Endothelial cell of umbilical vein (primary cell): ENCODE data around the gene MRGPRF. TPM values are rescaled to one million over a fixed set of nuclear protein-coding genes. Genes with fewer than 3 reads are reported as not detected.

ENCODE experiments used
- BruUV-seq: library from RNA; stranded (reverse); fragments of 400-500 nt; replicated peaks from 2 replicates; lab custom pipeline; 2021; lab: Mats Ljungman, UMichigan
- CTCF ChIA-PET: fragments of 300-600, 350-600 bp; sonication (Branson Sonifier 250); formaldehyde crosslinking; loops from one replicate; lab custom pipeline; 2021; ENCODE audit warnings: antibody characterized with exemption, inconsistent platforms; lab: Charles Lee
- POLR2A ChIA-PET: fragments of 300-600, 350-600 bp; sonication (Branson Sonifier 250); formaldehyde crosslinking; loops from one replicate; lab custom pipeline; 2021; ENCODE audit warnings: antibody characterized with exemption, inconsistent platforms; lab: Charles Lee
- DNase-seq: peaks from one replicate; pipeline ENCODE4 v3.0.0-alpha.2; 2011; ENCODE audit warnings: low read depth, low spot score
- FAIRE-seq: peaks from 2 replicates; lab custom pipeline; 2011; peaks lifted over from hg19 to GRCh38; lab: Jason Lieb, UNC
- H2AFZ ChIP-seq: 2 replicates; pipeline ENCODE4 v1.6.0; 2012; ENCODE audit warnings: low read depth, low read length, control low read depth, inconsistent platforms
- H3K27ac ChIP-seq: 2 replicates; pipeline ENCODE4 v1.5.1; 2011; ENCODE audit warnings: low read depth, mild to moderate bottlenecking, control low read depth, low read length, moderate library complexity; ENCODE audit not compliant: insufficient read depth
- H3K27me3 ChIP-seq, 2 experiments: 2 replicates each; pipeline versions ENCODE4 v1.6.0 to v1.6.1; 2011; ENCODE audit warnings: low read length in 2 of 2, mixed read lengths in 1 of 2; ENCODE audit not compliant: control insufficient read depth in 2 of 2, insufficient read depth in 2 of 2
- H3K36me3 ChIP-seq, 2 experiments: 2 replicates in 1 of 2; 3 replicates in 1 of 2; pipeline ENCODE4 v1.5.1; 2011; ENCODE audit warnings: low read length in 2 of 2, mild to moderate bottlenecking in 1 of 2, moderate library complexity in 1 of 2; ENCODE audit not compliant: control insufficient read depth in 2 of 2, insufficient read depth in 2 of 2; ENCODE audit errors: extremely low read depth in 1 of 2
- H3K4me1 ChIP-seq: 3 replicates; pipeline ENCODE4 v1.5.1; 2011; ENCODE audit warnings: mild to moderate bottlenecking, low read length; ENCODE audit not compliant: control insufficient read depth, insufficient read depth; ENCODE audit errors: extremely low read depth
- H3K4me2 ChIP-seq: 2 replicates; pipeline ENCODE4 v1.6.1; 2011; ENCODE audit warnings: low read length, control low read depth, mixed read lengths; ENCODE audit not compliant: insufficient read depth
- H3K4me3 ChIP-seq, 3 experiments: fragments of 200-600 bp in 1 of 3; sonication (generic), shearing (Covaris generic) in 1 of 3; replicated peaks in 1 of 3; 2 replicates each; pipeline ENCODE4 v1.5.1; 2011 to 2016; ENCODE audit warnings: control low read depth in 3 of 3, low read length in 3 of 3, mild to moderate bottlenecking in 2 of 3, inconsistent platforms in 1 of 3, low read depth in 1 of 3, moderate library complexity in 1 of 3; ENCODE audit not compliant: insufficient read depth in 1 of 3
- H3K79me2 ChIP-seq: 2 replicates; pipeline ENCODE4 v1.6.0; 2012; ENCODE audit warnings: low read length, inconsistent platforms; ENCODE audit not compliant: control insufficient read depth, insufficient read depth
- H3K9ac ChIP-seq: replicated peaks from 2 replicates; pipeline ENCODE3; 2011; ENCODE audit warnings: low read length, control low read depth; ENCODE audit not compliant: insufficient read depth; ENCODE audit errors: extremely low read depth
- H3K9me1 ChIP-seq: replicated peaks from 3 replicates; pipeline ENCODE4 v1.6.0; 2011; ENCODE audit warnings: mild to moderate bottlenecking, low read length; ENCODE audit not compliant: control insufficient read depth, insufficient read depth; ENCODE audit errors: extremely low read depth
- H3K9me3 ChIP-seq: replicated peaks from 2 replicates; pipeline ENCODE4 v1.5.1; 2012; ENCODE audit warnings: low read length, inconsistent platforms; ENCODE audit not compliant: control insufficient read depth, insufficient read depth
- H4K20me1 ChIP-seq: replicated peaks from 2 replicates; pipeline ENCODE3; 2011; ENCODE audit warnings: mild to moderate bottlenecking, low read length; ENCODE audit not compliant: control insufficient read depth, insufficient read depth; ENCODE audit errors: extremely low read depth
- EZH2 ChIP-seq: IDR thresholded peaks from 2 replicates; pipeline ENCODE4 v1.6.1; 2012; ENCODE audit warnings: borderline replicate concordance, low read depth, mild to moderate bottlenecking, moderate library complexity, low read length, inconsistent platforms; ENCODE audit not compliant: severe bottlenecking
- FOS ChIP-seq: IDR thresholded peaks from 2 replicates; pipeline ENCODE4 v1.6.1; 2011; ENCODE audit warnings: mild to moderate bottlenecking, low read length, moderate library complexity, borderline replicate concordance; ENCODE audit not compliant: insufficient read depth
- GATA2 ChIP-seq: IDR thresholded peaks from 2 replicates; pipeline ENCODE4 v1.7.0; 2011; ENCODE audit warnings: low read depth, mild to moderate bottlenecking, moderate library complexity, mixed read lengths, low read length; ENCODE audit not compliant: insufficient read length, insufficient read depth
- JUN ChIP-seq: IDR thresholded peaks from 2 replicates; pipeline ENCODE4 v1.6.1; 2011; ENCODE audit warnings: borderline replicate concordance, low read depth; ENCODE audit not compliant: insufficient read length, insufficient read depth
- MYC ChIP-seq: IDR thresholded peaks from one replicate; pipeline ENCODE4 v1.6.1; 2011; ENCODE audit warnings: mild to moderate bottlenecking, low read depth, low read length
- POLR2A ChIP-seq: IDR thresholded peaks from 2 replicates; pipeline ENCODE4 v1.6.1; 2012; ENCODE audit warnings: low read depth, mild to moderate bottlenecking, control low read depth, low read length
- POLR2AphosphoS5 ChIP-seq: IDR thresholded peaks from 2 replicates; pipeline ENCODE4 v1.6.1; 2012; ENCODE audit warnings: low read depth, mild to moderate bottlenecking, control low read depth, low read length, moderate library complexity; ENCODE audit not compliant: insufficient read depth
- dilution Hi-C: fragments of 300-500 bp; cut with MboI; formaldehyde crosslinking; loops from one replicate; pipeline ENCODE4 v1.15.0; 2019; ENCODE audit warnings: low sequenced_read_pairs; ENCODE audit not compliant: extremely low pct_ligation_motif_present
- intact Hi-C: fragments of 100-400 bp; cut with micrococcal nuclease; formaldehyde crosslinking; loops from one replicate; pipeline ENCODE4 v1.10.0; 2022
- polyA plus RNA-seq, 4 experiments: library from polyadenylated mRNA; depleted of rRNA in 3 of 4; stranded (reverse) in 3 of 4; unstranded in 1 of 4; fragments of >200 nt; gene quantifications; 2 replicates each; pipeline versions ENCODE4 v1.2.1 to v1.2.3, GENCODE V29; 2011 to 2012; ENCODE audit warnings: missing spikeins in 1 of 4
- total RNA-seq: library from RNA; stranded (reverse); gene quantifications from 2 replicates; pipeline ENCODE4 v1.2.3, GENCODE V29; 2021
- TF ChIP-seq, protein P1 (sequence below): IDR thresholded peaks from 2 replicates; pipeline ENCODE4 v1.6.1; 2011; ENCODE audit not compliant: insufficient read depth, insufficient read length
- TF ChIP-seq, protein P2 (sequence below), 2 donors: IDR thresholded peaks; 1 replicate in 1 of 2; 2 replicates in 1 of 2; pipeline ENCODE4 v1.5.1; 2011; ENCODE audit warnings: low read length in 2 of 2, mild to moderate bottlenecking in 2 of 2, moderate library complexity in 2 of 2, control low read depth in 1 of 2, inconsistent platforms in 1 of 2, low read depth in 1 of 2; ENCODE audit not compliant: insufficient read depth in 1 of 2; ENCODE audit errors: extremely low read depth in 1 of 2

The MRGPRF gene
- total and polyA plus RNA-seq, 2 donors (not counting 3 experiments of a cell fraction or from before 2014, with no cell fraction given) = not detected

DNA sequence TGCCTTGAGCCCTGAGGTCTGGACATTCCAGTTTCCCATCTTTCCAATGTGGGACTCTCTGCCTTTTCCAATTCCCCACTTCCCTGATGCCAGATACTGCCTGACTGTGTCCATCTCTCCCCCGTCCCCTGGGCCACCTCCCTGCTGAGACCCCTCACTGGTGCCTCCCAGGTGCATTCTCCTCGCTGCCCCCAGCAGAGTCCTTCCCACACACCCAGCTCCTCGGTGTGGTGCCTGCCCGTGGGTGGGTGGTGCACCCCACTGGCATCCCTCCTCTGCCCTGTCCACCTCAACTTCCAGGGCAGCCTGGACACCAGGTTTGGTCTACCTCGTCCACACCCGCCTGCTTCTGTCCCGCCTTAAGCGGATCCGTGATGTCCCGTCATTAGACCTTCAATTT lies 4.9 kb upstream of the MRGPRF start:
- Histone ChIP-seq H3K27ac (no peak overlapping the region), H3K9me1 (no peaks in the 10 kb centered on the region), H3K27me3 (peaks cover 15 to 20% of the 10 kb centered on the region in 2 experiments), H3K4me3 (no peak overlapping the region), H2AFZ (no peak overlapping the region), H3K9me3 (no peaks in the 10 kb centered on the region), H3K4me1 (no peaks in the 10 kb centered on the region), H4K20me1 (no peaks in the 10 kb centered on the region), H3K36me3 (no peaks in the 10 kb centered on the region), H3K79me2 (no peaks in the 10 kb centered on the region), H3K9ac (no peak overlapping the region), H3K4me2 (no peak overlapping the region)
- ChIA-PET CTCF (no interaction called here), POLR2A (no interaction called here)
- dilution Hi-C loops = no loop called here
- FAIRE-seq (no peak), DNase-seq (no peak)
- TF ChIP-seq MYC = no peak
- TF ChIP-seq POLR2A = no peak
- no peak for TF ChIP-seq EZH2
- TF ChIP-seq FOS = no peak
- TF ChIP-seq GATA2 = no peak
- TF ChIP-seq, protein P1, sequence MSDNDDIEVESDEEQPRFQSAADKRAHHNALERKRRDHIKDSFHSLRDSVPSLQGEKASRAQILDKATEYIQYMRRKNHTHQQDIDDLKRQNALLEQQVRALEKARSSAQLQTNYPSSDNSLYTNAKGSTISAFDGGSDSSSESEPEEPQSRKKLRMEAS = no peak
- TF ChIP-seq, protein P2, sequence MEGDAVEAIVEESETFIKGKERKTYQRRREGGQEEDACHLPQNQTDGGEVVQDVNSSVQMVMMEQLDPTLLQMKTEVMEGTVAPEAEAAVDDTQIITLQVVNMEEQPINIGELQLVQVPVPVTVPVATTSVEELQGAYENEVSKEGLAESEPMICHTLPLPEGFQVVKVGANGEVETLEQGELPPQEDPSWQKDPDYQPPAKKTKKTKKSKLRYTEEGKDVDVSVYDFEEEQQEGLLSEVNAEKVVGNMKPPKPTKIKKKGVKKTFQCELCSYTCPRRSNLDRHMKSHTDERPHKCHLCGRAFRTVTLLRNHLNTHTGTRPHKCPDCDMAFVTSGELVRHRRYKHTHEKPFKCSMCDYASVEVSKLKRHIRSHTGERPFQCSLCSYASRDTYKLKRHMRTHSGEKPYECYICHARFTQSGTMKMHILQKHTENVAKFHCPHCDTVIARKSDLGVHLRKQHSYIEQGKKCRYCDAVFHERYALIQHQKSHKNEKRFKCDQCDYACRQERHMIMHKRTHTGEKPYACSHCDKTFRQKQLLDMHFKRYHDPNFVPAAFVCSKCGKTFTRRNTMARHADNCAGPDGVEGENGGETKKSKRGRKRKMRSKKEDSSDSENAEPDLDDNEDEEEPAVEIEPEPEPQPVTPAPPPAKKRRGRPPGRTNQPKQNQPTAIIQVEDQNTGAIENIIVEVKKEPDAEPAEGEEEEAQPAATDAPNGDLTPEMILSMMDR (IDR thresholded peaks at IDR 0.05; ENCODE audit: extremely low read depth in 1 of 2, insufficient read depth in 1 of 2, low read depth in 1 of 2, low read length in 2 of 2) = no peak
- TF ChIP-seq JUN = no peak
- no peak for TF ChIP-seq POLR2AphosphoS5
- no TSS peak for BruUV-seq
- intact Hi-C loops = no loop called here
